ENCODE results near the gene CTBP2. TPM values are rescaled to one million over a fixed set of nuclear protein-coding genes. Genes with fewer than 3 reads are reported as not detected.

The CTBP2 gene
- total and polyA plus RNA-seq, 2 donors from 2014 or later: 33.1 to 111 TPM

- Histone ChIP-seq H3K27me3 (ENCODE audit: control insufficient read depth, insufficient read depth, low read length) (no peaks in the 10 kb centered on the region), H3K27ac (ENCODE audit: low read depth in 2 of 2, low read length in 2 of 2) (no peak overlapping the region), H3K36me3 (ENCODE audit: control insufficient read depth in 2 of 3, insufficient read depth in 3 of 3, low read length in 3 of 3) (peaks cover 0 to 2% (median 2%) of the 10 kb centered on the region in 3 donors), H3K9me3 (ENCODE audit: control insufficient read depth in 2 of 3, insufficient read depth in 1 of 3, low read length in 3 of 3) (no peaks in the 10 kb centered on the region), H3K9ac (ENCODE audit: low read length in 3 of 3) (no peak overlapping the region), H3K4me3 (ENCODE audit: low read length in 3 of 3) (no peak overlapping the region), H3K4me1 (ENCODE audit: control insufficient read depth in 2 of 3, insufficient read depth in 2 of 3, low read depth in 1 of 3, low read length in 3 of 3) (peaks cover 2 to 14% (median 8%) of the 10 kb centered on the region in 3 donors)
- DNase-seq (no peak), FAIRE-seq (no peak)
- TF ChIP-seq, protein P1, sequence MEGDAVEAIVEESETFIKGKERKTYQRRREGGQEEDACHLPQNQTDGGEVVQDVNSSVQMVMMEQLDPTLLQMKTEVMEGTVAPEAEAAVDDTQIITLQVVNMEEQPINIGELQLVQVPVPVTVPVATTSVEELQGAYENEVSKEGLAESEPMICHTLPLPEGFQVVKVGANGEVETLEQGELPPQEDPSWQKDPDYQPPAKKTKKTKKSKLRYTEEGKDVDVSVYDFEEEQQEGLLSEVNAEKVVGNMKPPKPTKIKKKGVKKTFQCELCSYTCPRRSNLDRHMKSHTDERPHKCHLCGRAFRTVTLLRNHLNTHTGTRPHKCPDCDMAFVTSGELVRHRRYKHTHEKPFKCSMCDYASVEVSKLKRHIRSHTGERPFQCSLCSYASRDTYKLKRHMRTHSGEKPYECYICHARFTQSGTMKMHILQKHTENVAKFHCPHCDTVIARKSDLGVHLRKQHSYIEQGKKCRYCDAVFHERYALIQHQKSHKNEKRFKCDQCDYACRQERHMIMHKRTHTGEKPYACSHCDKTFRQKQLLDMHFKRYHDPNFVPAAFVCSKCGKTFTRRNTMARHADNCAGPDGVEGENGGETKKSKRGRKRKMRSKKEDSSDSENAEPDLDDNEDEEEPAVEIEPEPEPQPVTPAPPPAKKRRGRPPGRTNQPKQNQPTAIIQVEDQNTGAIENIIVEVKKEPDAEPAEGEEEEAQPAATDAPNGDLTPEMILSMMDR (IDR thresholded peaks at IDR 0.05; ENCODE audit: borderline replicate concordance, extremely low read depth, insufficient read depth): no peak
- intact Hi-C loops (cut with DNase I): no loop called here
Observed at GRCh38 chr10:125072794-125073193, 87.6 kb downstream of the CTBP2 start.

DNA sequence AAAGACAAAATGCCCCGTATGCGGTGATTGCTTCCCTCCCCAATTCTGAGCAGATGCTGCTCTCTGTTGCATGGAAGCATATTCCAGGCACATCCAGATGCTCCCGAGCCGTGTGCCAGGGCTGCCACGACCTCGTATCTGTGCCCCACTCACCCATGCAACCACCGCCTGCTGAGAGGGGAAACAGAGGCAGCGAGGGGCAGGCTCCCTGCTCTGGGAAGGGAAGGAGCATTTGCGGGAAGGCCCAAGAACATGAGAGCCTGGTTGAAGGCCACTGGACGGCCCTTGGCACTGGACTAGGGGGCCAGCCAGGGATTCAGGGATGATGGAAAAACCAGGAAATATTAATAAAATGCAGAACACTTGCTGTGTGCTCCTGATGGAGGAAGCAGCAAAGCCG, 89.4 kb downstream of the CTBP2 start:
- Histone ChIP-seq H3K36me3 (ENCODE audit: control insufficient read depth in 2 of 3, insufficient read depth in 3 of 3, low read length in 3 of 3) (peaks cover 0 to 2% (median 2%) of the 10 kb centered on the region in 3 donors), H3K4me1 (ENCODE audit: control insufficient read depth in 2 of 3, insufficient read depth in 2 of 3, low read depth in 1 of 3, low read length in 3 of 3) (peaks cover 0 to 20% (median 15%) of the 10 kb centered on the region in 3 donors)
- no peak for FAIRE-seq

GRCh38 chr10:125068406-125068805, 92.0 kb downstream of the CTBP2 start:
- no peaks in the 10 kb centered on the region for H3K27me3 ChIP-seq (ENCODE audit: control insufficient read depth, insufficient read depth, low read length)
- intact Hi-C loops (cut with DNase I): no loop called here
- H3K27ac ChIP-seq (ENCODE audit: low read depth in 2 of 2, low read length in 2 of 2): no peak overlapping the region
- TF ChIP-seq, protein P1 (IDR thresholded peaks at IDR 0.05; ENCODE audit: borderline replicate concordance, extremely low read depth, insufficient read depth): no peak
- no peak for FAIRE-seq
- no peak overlapping the region for H3K4me3 ChIP-seq (ENCODE audit: low read length in 3 of 3)
- H3K4me1 ChIP-seq (ENCODE audit: control insufficient read depth in 2 of 3, insufficient read depth in 2 of 3, low read depth in 1 of 3, low read length in 3 of 3): peaks cover 13 to 41% (median 36%) of the 10 kb centered on the region in 3 donors
- no peaks in the 10 kb centered on the region for H3K9me3 ChIP-seq (ENCODE audit: control insufficient read depth in 2 of 3, insufficient read depth in 1 of 3, low read length in 3 of 3)
- H3K9ac ChIP-seq (ENCODE audit: low read length in 3 of 3): no peak overlapping the region
- peak in 1 of 5 donors; percentile 36 for DNase-seq
- H3K36me3 ChIP-seq (ENCODE audit: control insufficient read depth in 2 of 3, insufficient read depth in 3 of 3, low read length in 3 of 3): peaks cover 0 to 1% (median 0%) of the 10 kb centered on the region in 3 donors

More for the DNA sequence above, 89.4 kb downstream of the CTBP2 start:
- H3K27ac ChIP-seq (ENCODE audit: low read depth in 2 of 2, low read length in 2 of 2): no peak overlapping the region
- DNase-seq: peak in 1 of 5 donors; percentile 46
- intact Hi-C loops (cut with DNase I): no loop called here
- no peak overlapping the region for H3K4me3 ChIP-seq (ENCODE audit: low read length in 3 of 3)
- TF ChIP-seq, protein P1 (IDR thresholded peaks at IDR 0.05; ENCODE audit: borderline replicate concordance, extremely low read depth, insufficient read depth): no peak
- no peaks in the 10 kb centered on the region for H3K27me3 ChIP-seq (ENCODE audit: control insufficient read depth, insufficient read depth, low read length)
- H3K9me3 ChIP-seq (ENCODE audit: control insufficient read depth in 2 of 3, insufficient read depth in 1 of 3, low read length in 3 of 3): no peaks in the 10 kb centered on the region
- no peak overlapping the region for H3K9ac ChIP-seq (ENCODE audit: low read length in 3 of 3)

- Histone ChIP-seq H3K9ac (ENCODE audit: low read length in 3 of 3) (no peak overlapping the region), H3K27me3 (ENCODE audit: control insufficient read depth, insufficient read depth, low read length) (no peaks in the 10 kb centered on the region), H3K36me3 (ENCODE audit: control insufficient read depth in 2 of 3, insufficient read depth in 3 of 3, low read length in 3 of 3) (peaks cover 0 to 4% (median 0%) of the 10 kb centered on the region in 3 donors), H3K27ac (ENCODE audit: low read depth in 2 of 2, low read length in 2 of 2) (no peak overlapping the region), H3K4me3 (ENCODE audit: low read length in 3 of 3) (no peak overlapping the region), H3K9me3 (ENCODE audit: control insufficient read depth in 2 of 3, insufficient read depth in 1 of 3, low read length in 3 of 3) (no peaks in the 10 kb centered on the region), H3K4me1 (ENCODE audit: control insufficient read depth in 2 of 3, insufficient read depth in 2 of 3, low read depth in 1 of 3, low read length in 3 of 3) (peaks cover 16 to 47% (median 41%) of the 10 kb centered on the region in 3 donors)
- intact Hi-C loops (cut with DNase I): no loop called here
- FAIRE-seq: no peak
- TF ChIP-seq, protein P1 (IDR thresholded peaks at IDR 0.05; ENCODE audit: borderline replicate concordance, extremely low read depth, insufficient read depth): no peak
- DNase-seq: peak in 1 of 5 donors; percentile 48
Observed at GRCh38 chr10:125067764-125068163, 92.6 kb downstream of the CTBP2 start.

Data from kidney (tissue), 14 donors.